Skin of body (tissue), 2 donors: Measurements from ENCODE around the gene SIRPA. TPM values are rescaled to one million over a fixed set of nuclear protein-coding genes. Genes with fewer than 3 reads are reported as not detected.

Experiments
- DNase-seq: peaks from one replicate; lab custom pipeline; 2025; lab: John Stamatoyannopoulos, UW
- total RNA-seq: library from RNA; depleted of rRNA; stranded (reverse); fragments of >200 nt; gene quantifications from one replicate; pipeline ENCODE4 v1.2.3, GENCODE V29; 2014

SIRPA gene
- total RNA-seq, 1 donor from 2014 or later: 16.4 TPM

DNA sequence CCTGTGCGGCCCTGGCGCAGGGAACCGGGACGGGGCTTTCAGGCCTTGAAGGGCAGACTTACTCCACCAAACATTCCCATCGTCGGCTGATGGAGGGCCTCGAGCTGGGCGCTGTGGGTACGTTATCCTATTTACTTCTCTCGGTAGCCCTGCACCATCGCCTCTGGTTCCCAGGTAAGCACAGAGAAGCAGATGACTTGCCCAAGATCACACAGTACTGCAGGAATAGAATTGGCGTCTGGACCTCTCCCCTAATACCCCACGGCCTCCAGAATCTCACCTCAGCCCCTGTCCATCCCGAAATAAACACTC lies 52.3 kb downstream of the SIRPA start:
- no peak for DNase-seq

DNA sequence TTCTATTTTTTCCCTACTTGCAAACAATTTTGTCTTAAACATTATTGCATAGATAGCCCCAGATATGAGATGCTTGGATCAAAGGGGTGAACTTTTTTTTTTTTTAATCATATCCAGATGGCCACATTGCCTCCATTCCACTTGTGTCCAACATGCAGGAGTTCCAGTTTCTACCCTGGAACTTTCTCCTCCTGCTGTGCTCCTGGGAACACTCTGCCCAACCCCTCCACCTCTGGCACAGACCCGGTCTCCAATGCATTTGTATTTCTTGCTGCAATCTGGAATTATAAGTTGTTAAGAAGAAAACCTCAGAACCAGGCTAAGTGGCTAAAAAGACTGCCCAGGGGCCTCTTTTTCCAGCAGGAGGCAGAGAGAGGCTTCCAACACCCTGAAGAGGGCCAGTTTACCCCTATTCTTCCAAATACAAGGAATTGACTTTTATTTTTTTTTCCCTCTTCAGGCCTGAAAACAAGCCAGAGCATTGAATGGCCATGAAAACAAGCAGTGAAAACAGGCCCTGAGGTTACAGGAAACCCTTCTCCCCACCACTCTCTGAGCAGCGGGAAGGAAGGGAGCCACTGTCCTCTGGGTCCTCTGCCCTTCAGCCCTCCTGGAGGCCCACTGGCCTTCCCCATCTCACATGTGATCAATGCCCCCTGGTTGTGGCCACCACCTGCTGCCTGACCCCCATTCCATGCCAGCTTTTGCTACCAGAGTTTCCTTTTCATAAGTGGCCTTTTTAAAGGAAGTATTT lies 54.3 kb downstream of the SIRPA start:
- peak; percentile 12 for DNase-seq

DNA sequence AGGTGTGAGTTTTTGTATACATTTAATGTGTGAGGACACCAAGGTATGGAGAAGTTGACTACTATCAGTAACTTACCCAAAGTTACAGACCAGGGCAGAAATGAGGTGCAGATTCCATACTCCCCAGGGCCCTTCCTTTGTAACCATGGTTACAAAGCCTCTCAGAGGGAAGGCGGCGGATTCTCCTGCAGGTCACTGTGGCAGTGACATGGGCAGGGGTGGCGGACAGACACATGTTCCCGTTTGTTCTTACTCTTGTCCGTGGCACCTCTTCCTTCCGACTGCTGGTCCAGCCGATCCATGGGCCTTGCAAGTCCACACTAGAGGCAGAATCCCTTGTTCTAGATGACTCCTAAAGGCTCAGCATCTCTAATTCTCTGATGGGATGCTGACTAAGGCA lies 55.6 kb downstream of the SIRPA start:
- DNase-seq: no peak

DNA sequence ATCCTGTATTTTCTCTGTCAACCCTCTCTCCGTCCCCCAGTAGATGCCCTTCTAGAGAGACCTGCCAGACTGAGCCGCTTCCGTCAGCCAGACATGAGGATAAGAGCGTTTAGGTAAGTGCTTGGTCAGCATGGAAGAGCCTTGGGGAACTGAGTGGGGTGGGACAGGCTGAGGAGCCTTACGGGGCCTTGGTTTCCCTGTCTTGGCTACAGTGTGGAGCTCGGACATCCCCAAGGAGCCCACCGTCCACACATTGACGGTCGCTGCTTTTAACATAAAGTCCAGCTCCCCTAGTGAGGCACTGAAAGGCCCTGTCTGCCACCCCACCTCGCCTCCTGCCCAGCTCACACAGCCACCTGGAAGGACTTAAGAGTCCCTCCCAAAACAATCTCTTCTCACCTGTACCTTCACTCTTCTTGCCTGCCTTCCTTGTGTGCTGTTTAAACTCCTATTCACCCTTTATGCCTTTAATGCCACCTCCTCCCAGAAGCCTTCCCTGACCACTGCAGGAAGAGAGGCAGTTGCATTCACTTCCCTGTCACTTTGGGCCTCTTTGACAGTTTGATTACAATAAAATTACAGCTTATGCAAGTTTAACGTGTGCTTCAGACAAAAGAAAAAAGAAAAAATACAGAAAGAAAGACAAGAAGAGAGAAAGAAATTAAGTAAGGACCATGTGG lies 56.4 kb downstream of the SIRPA start:
- DNase-seq: no peak

DNA sequence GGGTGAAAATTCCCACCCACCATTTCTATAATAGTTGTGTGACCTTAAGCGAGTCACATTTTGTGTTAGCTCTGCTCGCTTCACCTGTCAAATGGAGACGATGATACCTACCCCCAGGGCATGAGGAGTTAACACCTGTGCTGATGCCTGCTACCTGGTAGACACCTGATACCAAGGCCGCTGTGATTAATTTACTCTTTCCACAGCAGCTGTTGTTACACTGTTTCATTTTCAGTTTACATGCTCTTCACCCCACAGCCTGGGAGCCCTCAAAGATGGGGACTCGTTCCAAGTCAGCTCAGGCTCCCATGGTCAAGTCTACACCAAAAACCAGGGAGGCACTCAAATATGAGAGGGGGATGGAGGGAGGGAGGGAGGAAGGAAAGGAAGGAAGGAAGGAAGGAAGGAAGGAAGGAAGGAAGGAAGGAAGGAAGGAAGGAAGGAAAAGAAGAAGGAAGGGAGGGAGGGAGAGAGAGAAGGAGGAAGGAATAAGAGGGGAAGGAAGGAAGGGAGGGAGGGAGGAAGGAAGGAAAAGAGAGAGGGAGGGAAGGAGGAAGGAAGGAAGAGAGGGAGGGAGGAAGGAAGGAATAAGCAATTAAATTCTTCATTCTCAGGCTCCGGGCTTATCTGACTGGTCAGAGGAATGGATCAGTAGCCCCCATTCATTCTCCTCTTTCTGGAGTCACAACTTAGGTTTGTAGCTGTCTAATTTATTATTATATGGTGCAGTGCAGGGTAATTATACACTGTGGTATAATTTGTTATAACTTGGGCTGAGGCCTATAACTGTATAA lies 57.7 kb downstream of the SIRPA start:
- no peak for DNase-seq

DNA sequence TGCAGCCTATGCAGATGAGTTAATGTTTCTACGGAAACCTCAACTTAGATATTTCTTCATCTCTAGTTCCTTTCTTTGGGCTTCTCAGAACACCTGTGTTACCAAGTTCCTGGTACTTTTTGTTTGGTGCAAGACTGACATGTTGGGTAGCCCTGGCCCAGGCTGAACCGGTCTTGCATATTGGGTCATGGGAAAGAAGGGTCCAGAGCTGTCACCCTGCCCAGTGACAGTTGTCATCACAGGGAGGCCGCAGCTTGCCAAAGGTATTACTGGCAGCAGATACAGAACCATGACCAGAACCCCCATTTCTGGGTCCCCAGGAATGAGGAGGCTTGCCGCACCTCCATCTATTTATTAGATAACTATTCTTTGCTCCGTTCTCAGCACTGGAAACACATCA lies 58.4 kb downstream of the SIRPA start:
- DNase-seq: no peak

DNA sequence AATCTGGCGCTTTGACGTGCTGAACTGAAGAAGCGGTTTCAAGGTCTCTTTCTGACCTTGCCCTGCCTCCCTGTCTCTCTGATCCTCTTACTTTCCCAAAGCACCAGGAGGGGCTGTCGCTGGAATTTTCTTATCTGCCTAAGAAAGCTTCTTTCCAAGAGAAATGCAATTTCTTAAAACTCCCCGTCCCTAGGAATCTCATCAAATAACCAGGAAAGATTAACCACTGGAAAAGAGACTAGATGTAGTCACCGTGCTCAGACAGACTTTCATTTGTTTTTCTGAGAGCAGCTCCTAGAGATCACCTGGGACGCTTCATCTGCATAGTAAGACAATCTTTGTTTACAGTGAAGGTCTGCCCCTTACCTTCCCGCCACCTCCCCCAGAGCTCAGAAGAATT lies 60.0 kb downstream of the SIRPA start:
- no peak for DNase-seq

DNA sequence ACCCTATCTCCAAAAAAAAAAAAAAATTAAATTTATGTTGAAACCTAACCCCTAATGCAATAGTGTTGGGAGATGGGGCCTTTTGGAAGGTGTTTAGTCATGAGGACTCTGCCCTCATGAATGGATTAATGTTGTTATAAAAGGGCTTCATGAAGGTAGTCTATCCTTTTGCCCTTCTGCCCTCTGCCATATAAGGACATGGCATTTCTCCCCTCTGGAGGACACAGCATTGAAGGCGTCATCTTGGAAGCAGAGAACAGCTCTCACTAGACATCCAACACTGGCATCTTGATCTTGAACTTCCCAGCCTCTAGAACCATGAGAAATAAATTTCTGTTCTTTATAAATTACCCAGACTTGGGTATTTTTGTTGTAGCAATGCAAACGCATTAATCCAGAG lies 63.2 kb downstream of the SIRPA start:
- no peak for DNase-seq

DNA sequence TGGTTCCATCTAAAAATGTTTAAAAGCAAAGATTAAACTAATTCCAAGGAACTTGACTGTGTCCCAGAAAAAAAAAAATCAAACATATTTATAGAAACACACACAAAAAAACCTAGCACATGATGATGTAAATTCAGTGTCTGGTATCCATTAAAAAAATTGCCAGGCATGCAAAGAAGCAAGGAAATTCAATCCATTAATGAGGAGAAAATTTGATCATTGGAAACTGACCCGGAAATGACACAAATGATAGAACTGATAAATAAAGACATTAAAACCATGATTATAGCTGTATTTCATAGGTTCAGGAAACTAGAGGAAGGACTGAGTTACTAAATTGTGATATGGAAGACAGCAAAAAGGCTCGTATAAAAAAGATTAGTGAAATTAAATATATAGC lies 63.9 kb downstream of the SIRPA start:
- no peak for DNase-seq

DNA sequence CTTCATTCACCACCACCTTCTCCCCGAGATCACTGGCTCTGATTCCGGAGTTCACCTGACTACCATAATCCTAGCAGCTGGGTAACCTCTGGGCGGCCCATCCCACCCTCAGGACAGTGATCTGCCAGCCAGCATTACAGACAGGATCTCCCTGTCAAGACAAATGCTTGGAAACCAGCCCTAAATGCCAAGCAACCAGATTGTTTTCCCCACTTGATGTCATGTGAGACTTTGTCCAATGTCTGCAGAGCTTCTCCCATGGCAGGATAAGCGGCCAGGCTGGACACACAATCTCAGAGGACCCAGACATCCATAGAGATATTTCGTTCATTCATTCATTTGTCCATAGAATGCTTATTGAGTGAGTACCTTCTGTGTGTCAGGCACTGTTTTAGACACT lies 66.2 kb downstream of the SIRPA start:
- DNase-seq: no peak

DNA sequence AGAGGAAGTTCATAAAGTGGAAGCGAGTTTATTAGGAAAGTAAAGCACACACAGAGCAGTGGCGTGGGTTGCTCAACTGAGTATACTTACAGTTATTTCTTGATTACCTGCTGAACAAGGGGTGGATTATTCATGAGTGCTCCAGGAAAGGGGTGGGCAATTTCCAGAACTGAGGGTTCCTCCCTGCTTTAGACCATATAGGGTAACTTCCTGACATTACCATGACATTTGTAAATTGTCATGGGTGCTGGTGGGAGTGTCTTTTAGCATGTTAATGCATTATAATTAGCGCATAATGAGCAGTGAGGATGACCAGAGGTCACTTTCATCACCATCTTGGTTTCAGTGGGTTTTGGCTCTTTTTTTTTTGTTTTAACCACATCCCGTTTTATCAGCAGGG lies 68.9 kb downstream of the SIRPA start:
- DNase-seq: no peak

DNA sequence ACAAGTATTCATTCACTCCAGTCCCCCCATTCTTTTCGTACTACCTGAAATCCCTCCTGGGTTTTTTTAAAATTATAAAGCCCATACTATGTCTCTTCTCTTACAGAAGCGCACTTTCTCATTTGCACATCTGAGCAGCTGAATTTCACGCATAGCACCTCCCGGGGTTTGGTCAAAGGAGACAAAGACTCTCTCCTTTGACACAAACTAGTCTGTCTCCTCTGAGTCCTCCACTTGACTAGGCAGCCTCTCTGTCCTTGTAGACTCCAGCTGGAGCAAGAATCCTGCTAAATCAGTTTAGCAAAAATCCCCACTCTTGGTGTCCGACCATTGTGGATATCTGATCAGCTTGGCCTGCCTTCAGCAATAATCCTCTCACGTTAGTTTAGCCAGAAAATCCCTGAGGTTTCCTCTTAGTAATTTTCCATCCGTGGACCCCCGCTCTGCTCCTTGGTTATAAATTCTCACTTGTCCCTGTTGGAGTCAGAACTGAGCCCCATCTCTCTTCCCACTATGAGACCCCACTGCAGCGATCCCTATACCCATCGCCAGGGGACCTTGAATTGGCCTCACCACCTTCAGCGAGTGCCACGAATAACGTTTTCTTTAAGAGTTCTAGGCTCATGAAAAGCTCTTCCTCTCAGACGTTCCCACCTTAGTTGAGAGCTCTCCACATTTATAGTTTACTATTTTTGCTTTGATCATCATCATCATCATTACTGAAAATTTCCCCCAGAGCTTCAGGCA lies 69.6 kb downstream of the SIRPA start:
- DNase-seq: no peak

DNA sequence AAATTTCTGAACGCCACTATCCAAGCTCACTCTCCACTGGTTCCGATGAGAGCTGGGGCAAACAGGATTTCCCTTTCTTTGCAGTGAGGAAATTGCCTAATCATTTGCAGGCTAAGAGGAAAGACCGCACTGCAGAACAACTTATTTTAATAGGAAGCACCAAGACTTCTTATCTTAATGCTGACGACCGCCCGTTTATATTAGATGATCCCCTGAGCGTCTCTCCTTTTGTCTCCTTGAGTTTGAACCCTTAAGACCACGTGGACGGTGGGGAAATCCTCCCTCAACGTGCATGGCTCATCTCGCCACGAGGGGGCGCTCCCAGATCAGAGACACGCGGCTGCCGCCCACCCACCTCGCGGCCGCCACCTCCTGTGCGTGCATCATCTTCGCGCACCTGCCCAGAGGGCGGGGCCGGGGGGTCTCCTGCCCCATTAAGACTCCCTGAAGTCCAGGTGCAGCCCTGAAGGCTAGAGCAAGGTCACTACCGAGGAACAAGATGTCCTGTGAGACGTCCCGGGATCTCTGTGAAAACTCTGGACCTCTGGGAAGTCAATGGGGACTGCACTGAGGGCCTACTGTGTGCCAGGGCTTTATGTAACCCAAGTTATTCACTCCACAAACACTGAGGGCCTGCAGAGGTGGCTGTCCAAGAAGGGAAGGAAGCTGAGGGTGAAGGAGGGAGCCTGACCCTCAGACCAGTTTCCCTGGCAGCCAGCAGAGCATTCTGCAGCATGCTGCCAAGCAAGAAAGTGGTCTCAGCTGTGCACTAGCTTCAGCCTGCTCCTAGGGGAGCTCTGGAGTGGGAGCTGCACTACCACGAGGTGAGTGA lies 70.5 kb downstream of the SIRPA start:
- peak; percentile 40 for DNase-seq

DNA sequence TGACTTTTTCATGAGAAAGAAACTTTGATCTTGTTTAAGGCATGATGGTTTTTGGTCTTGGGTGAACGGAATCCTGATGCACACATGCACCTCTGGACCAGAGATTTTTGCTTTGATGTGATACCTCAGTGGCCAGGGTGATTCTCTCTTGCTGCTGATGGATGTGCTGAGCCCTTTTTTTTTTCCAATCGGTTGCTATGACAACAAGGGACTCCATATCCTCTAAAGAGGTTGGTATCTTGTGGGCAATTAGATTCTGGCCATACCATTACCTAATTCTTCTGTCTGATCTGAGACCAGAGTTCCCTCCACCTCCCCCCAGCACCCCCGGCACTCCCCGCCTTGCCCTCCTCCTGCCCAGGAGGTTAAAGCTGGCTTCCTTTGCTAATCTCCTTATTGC lies 73.8 kb downstream of the SIRPA start:
- DNase-seq: no peak

DNA sequence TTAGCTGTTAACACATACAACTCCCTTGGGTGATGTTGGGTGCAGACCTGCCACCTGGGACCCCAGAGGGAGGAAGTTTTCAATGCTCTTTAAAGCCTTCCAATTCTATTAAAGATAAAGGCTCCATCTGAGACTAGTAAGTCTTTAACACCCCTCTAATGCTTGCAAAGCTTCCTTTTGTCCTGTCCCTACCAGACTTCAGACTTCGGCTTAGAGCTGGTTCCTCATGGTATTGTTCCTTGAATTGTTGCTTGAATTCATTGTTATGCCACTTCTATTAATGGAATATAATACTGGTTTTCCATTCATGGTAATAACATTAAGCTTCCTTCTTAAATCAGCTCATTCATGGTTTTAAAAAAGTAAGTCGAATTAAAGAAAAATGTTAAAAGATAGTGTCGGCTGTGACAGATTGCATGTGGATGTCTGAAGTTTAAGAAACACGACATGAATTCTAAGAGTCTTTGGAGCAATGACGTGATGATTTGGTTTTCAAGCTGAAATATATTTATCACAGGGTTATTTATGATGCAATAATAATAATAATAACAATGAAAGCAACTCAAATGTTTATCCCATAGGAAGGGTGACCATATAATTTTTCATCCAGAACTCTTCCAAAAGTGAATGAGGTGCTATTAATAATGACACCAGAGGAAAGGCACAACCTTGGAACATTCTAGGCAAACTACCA lies 76.8 kb downstream of the SIRPA start:
- DNase-seq: no peak

DNA sequence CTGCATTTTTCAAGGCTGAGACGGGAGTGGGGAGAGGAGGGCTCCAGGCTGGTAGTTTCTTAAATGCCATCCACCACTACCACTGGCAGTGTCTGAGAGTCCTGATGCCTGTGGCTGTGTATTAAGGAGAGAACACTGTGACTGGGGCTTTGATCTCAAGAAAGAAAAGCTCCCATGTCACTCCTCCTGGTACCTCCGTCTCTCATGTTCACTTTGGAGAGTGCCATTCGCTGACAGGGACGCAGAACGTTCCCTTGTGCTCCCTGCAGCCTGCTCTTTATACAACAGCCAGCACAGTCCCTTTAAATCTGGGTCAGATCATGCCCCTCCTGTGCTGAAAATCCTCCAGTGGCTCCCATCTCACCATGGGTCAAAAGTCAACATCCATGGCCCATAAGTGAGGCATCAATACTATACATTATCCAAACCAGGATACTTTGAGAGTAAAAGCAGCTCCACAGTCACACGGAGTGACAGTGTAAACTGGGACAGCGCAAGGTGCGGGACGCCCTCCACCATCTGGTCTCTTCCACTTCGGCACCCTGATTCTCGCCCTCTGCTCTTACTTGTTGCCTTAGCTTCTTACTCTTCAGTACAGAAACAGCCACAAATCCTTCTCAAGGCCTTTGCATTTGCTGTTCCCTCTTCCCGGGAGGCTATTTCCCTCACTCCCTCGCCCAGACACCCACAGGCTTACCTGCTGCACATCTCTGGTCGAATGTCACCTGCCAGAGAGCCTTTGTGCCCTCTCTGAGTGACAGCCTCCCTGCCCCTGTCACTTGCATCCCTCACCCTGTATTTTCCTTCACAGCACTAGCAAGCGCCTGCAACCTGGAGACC lies 78.6 kb downstream of the SIRPA start:
- DNase-seq: no peak

DNA sequence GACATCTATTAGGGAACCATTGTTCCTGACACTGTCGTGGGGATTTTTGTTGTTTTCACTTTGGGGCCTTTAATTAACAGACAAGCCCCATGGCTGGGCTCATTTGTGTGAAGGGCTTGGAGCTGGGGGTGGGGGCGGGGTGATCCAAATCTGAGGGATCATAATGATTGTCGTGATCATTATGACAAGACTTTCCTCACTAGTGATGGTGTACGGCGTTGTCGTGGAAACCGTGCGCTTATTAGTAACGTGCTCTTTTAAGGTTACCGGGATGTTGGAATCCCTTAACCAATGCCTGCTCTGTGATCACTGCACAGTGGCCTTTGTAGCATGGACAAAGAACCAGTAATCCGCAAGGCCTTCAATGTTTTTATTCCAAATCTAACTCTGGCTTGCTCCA lies 80.1 kb downstream of the SIRPA start:
- DNase-seq: no peak

DNA sequence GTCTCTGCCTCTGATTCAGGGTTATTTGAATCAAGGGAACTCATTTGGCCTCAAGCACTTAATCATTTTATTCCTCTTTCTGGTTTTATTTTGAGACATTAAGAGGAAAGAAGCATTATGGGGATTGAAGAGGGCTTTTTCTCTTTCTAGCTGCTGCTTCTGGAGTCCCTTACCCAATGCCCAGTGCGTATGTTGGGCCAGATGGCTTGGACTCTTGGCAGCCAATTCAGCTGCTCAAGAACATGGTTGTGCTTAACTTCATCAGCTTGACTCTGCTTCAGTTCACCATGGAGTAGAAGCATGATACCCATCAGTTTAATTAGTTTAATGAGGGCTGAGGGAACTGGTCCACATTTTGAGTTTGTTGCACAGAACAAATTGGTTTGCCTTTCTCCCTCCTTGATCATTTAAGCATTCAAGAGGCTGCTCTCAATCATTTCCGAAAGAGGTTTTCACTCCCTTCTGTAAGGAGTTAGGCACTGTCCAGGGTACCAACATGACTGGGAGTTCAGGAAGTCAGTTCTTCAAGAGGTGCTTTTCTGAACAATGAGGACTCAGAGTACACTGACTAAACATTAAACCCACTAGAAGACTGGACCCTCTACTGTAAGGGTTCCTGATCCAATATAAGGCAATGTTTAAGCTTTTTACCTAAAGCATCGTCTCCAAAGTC lies 84.0 kb downstream of the SIRPA start:
- no peak for DNase-seq

DNA sequence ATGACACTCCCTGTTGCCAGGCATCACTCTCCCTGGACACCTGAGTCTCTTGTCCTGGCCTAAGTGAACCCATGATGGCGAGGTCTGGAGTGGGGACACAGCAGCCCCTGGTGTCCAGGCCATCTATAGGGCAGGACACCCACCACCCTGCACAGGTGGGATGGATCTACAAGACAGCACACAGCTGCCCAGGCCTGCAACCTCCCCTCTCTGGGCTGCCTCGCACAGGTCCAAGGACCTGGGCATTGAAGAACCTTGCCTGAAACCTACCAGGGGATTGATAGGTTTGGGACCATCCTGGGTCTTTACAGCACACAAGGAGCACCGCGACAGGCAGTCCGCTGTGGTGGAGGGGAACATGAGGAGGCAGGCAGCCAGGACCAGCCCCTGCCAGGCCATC lies 87.5 kb downstream of the SIRPA start:
- DNase-seq: no peak
